Esophagus (tissue), 2 donors: ENCODE results near the gene DCLK3. TPM values are rescaled to one million over a fixed set of nuclear protein-coding genes. Genes with fewer than 3 reads are reported as not detected.

Experiments
- H3K27ac ChIP-seq, 2 donors: one replicate each; pipeline ENCODE4 v1.5.1; 2013; ENCODE audit warnings: low read depth in 2 of 2, mild to moderate bottlenecking in 2 of 2, inconsistent platforms in 1 of 2, low read length in 1 of 2, moderate library complexity in 1 of 2
- H3K27me3 ChIP-seq, 2 donors: one replicate each; pipeline ENCODE4 v1.6.1; 2013; ENCODE audit warnings: low read length in 2 of 2, control low read depth in 1 of 2, mild to moderate bottlenecking in 1 of 2; ENCODE audit not compliant: insufficient read depth in 2 of 2, control insufficient read depth in 1 of 2
- H3K36me3 ChIP-seq, 2 donors: one replicate each; pipeline ENCODE4 v1.6.1; 2013; ENCODE audit warnings: low read length in 1 of 2; ENCODE audit not compliant: control insufficient read depth in 2 of 2, insufficient read depth in 2 of 2
- H3K4me1 ChIP-seq, 2 donors: one replicate each; pipeline ENCODE4 v1.6.1; 2013; ENCODE audit warnings: low read length in 1 of 2; ENCODE audit not compliant: control insufficient read depth in 2 of 2, insufficient read depth in 2 of 2
- H3K4me3 ChIP-seq, 2 donors: one replicate each; pipeline ENCODE4 v1.5.1; 2013; ENCODE audit warnings: low read length in 2 of 2, mild to moderate bottlenecking in 2 of 2, low read depth in 1 of 2, moderate library complexity in 1 of 2
- H3K9me3 ChIP-seq, 2 donors: one replicate each; pipeline ENCODE4 v1.6.1; 2013; ENCODE audit warnings: mild to moderate bottlenecking in 2 of 2, low read depth in 1 of 2, low read length in 1 of 2, moderate library complexity in 1 of 2; ENCODE audit not compliant: control insufficient read depth in 2 of 2, insufficient read depth in 1 of 2
- WGBS, 2 donors: extraction: QIAGEN DNeasy Blood & Tissue Kit; methylation state at CpG; one replicate each; pipeline ENCODE4 v1.1.7; 2013; 5-methylcytosine and 5-hydroxymethylcytosine counted together
- polyA plus RNA-seq, 2 donors: library from polyadenylated mRNA; stranded (reverse); fragments of 200-250 nt; gene quantifications; one replicate each; pipeline ENCODE4 v1.2.3, GENCODE V29; 2013
- donor health status: healthy with polysubstance abuse.
- donor health status: Bipolar disorder and iron deficiency.

Gene DCLK3
- polyA plus RNA-seq, 2 donors: 0.01 to 0.02 TPM

GRCh38 chr3:36700537-36701248, 63.7 kb downstream of the DCLK3 start:
- H3K9me3 ChIP-seq: no peaks in the 10 kb centered on the region
- no peaks in the 10 kb centered on the region for H3K27me3 ChIP-seq
- WGBS, 2 donors: 1 to 10% methylated on average over 3 of the region's 3 CpGs
- no peaks in the 10 kb centered on the region for H3K4me1 ChIP-seq
- H3K27ac ChIP-seq: no peak overlapping the region
- no peak overlapping the region for H3K4me3 ChIP-seq
- H3K36me3 ChIP-seq: no peaks in the 10 kb centered on the region

- H3K4me3 ChIP-seq: no peak overlapping the region
- WGBS, 2 donors: 58 to 59% methylated on average over 3 of the region's 3 CpGs
- no peaks in the 10 kb centered on the region for H3K36me3 ChIP-seq
- no peaks in the 10 kb centered on the region for H3K9me3 ChIP-seq
- H3K27me3 ChIP-seq: no peaks in the 10 kb centered on the region
- H3K4me1 ChIP-seq: no peaks in the 10 kb centered on the region
- H3K27ac ChIP-seq: no peak overlapping the region
Observed at GRCh38 chr3:36698314-36698713, 66.0 kb downstream of the DCLK3 start.

GRCh38 chr3:36697229-36698001, 66.9 kb downstream of the DCLK3 start:
- 71 to 79% methylated on average over 8 of the region's 8 CpGs for WGBS, 2 donors
- Histone ChIP-seq H3K9me3 (no peaks in the 10 kb centered on the region), H3K4me3 (no peak overlapping the region), H3K27ac (no peak overlapping the region), H3K27me3 (no peaks in the 10 kb centered on the region), H3K36me3 (no peaks in the 10 kb centered on the region), H3K4me1 (no peaks in the 10 kb centered on the region)

GRCh38 chr3:36696799-36697198, 67.6 kb downstream of the DCLK3 start:
- no peak overlapping the region for H3K27ac ChIP-seq
- no peaks in the 10 kb centered on the region for H3K9me3 ChIP-seq
- no peaks in the 10 kb centered on the region for H3K27me3 ChIP-seq
- 64 to 80% methylated on average over 2 of the region's 2 CpGs for WGBS, 2 donors
- H3K36me3 ChIP-seq: no peaks in the 10 kb centered on the region
- H3K4me1 ChIP-seq: no peaks in the 10 kb centered on the region
- no peak overlapping the region for H3K4me3 ChIP-seq

DNA sequence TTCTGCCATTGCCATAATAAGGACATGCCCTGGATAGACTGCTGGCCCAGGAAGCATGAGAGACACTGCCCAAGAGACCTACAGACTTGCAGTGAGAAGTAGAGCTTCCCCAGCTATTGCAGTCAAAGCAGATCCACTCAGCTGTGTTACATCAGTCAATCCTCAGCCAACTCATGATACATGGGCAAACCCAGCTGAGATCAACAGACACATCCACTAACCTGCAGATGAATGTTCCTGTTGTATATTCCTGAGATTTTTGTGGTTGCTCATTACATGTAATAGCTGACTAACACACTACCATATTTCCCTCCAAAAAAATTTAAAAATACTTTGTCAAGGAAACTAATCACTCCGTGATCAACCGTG, 68.6 kb downstream of the DCLK3 start:
- no peaks in the 10 kb centered on the region for H3K9me3 ChIP-seq
- no peaks in the 10 kb centered on the region for H3K27me3 ChIP-seq
- 82 to 85% methylated on average over 2 of the region's 2 CpGs for WGBS, 2 donors
- H3K27ac ChIP-seq: no peak overlapping the region
- H3K4me3 ChIP-seq: no peak overlapping the region
- H3K4me1 ChIP-seq: no peaks in the 10 kb centered on the region
- no peaks in the 10 kb centered on the region for H3K36me3 ChIP-seq

DNA sequence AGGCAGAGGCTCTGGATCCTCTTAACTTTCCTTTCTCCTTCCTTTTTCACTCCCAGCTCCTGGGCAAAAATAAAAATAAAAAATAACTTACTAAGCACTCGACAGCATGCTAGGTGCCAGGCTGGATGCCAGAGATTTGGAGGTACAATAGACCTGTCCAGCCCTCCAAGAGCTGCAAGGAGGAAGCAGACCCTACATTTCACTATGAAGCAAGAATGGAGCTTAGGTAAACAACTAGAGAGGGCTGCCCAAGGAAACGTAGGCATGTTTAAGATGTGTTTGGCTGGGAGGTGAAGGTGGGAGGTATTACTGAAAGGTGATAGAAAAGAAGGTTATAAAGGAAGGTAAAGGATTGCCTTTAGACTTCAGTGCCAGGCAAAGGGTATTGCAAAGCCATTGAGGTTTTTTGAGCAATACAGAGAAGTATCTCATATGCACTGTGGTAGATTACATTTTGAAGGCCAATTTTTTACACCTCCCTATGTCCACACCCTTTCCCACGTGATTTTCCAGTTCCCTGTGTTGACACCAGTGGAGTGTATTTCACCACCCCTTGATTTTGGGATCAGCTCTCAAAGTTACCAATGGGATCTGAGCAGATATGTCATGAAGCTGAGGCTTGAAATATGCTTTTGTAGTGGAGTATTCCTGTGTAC, 69.1 kb downstream of the DCLK3 start:
- 45% methylated on average over 3 of the region's 3 CpGs for WGBS, 2 donors

GRCh38 chr3:36693670-36694069, 70.7 kb downstream of the DCLK3 start:
- WGBS, 2 donors: 83 to 84% methylated on average over 4 of the region's 4 CpGs
- H3K27me3 ChIP-seq: no peaks in the 10 kb centered on the region
- H3K9me3 ChIP-seq: no peaks in the 10 kb centered on the region
- no peaks in the 10 kb centered on the region for H3K4me1 ChIP-seq
- no peaks in the 10 kb centered on the region for H3K36me3 ChIP-seq
- no peak overlapping the region for H3K27ac ChIP-seq
- H3K4me3 ChIP-seq: no peak overlapping the region

More for the DNA sequence above, 69.1 kb downstream of the DCLK3 start:
- no peaks in the 10 kb centered on the region for H3K4me1 ChIP-seq
- no peaks in the 10 kb centered on the region for H3K36me3 ChIP-seq
- H3K27ac ChIP-seq: no peak overlapping the region
- H3K9me3 ChIP-seq: no peaks in the 10 kb centered on the region
- no peaks in the 10 kb centered on the region for H3K27me3 ChIP-seq
- no peak overlapping the region for H3K4me3 ChIP-seq

- H3K27me3 ChIP-seq: no peaks in the 10 kb centered on the region
- H3K9me3 ChIP-seq: no peaks in the 10 kb centered on the region
- H3K36me3 ChIP-seq: no peaks in the 10 kb centered on the region
- WGBS, 2 donors: 77 to 80% methylated on average over 4 of the region's 4 CpGs
- no peaks in the 10 kb centered on the region for H3K4me1 ChIP-seq
- H3K27ac ChIP-seq: no peak overlapping the region
- H3K4me3 ChIP-seq: no peak overlapping the region
Observed at GRCh38 chr3:36689560-36689959, 74.8 kb downstream of the DCLK3 start.

DNA sequence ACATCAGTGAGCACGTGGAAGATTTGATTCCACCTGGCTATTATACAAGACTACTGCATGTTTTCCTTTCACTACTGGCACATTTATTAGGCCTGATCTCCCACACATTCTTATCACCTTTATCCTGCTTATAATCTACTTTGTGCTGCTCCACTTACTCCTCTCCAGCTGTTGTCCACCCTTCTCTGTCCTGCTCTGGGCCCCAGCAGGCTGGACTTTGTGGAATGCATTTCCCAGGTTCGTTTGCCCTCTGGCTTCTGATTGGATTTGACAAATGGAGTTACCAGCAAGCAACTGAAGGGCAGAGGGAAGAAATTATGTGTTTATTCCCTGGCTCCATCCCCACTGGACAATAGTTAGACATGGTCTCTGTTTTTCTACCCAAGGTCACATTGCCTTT, 75.5 kb downstream of the DCLK3 start:
- H3K4me3 ChIP-seq: no peak overlapping the region
- no peak overlapping the region for H3K27ac ChIP-seq
- no peaks in the 10 kb centered on the region for H3K4me1 ChIP-seq
- no peaks in the 10 kb centered on the region for H3K9me3 ChIP-seq
- H3K36me3 ChIP-seq: no peaks in the 10 kb centered on the region
- no peaks in the 10 kb centered on the region for H3K27me3 ChIP-seq
- 40 to 50% methylated on average over 2 of the region's 2 CpGs for WGBS, 2 donors
